Esophagus muscularis mucosa (tissue), 4 donors: ENCODE measurements around the gene SLC12A6. TPM values are rescaled to one million over a fixed set of nuclear protein-coding genes. Genes with fewer than 3 reads are reported as not detected.
A peak's percentile ranks its signal among the peaks of the same experiment; 100 is the strongest.

Experiments
- DNase-seq: peaks from one replicate; pipeline ENCODE4 v3.0.0-alpha.2; 2017; ENCODE audit errors: extremely low spot score
- H3K27ac ChIP-seq, 4 donors: fragments of 200-600 bp; sonication (generic); replicated peaks in 1 of 4; 1 replicate in 3 of 4; 2 replicates in 1 of 4; pipeline ENCODE4 v1.5.1; 2016 to 2019; ENCODE audit warnings: mild to moderate bottlenecking in 1 of 4
- H3K27me3 ChIP-seq, 4 donors: fragments of 200-600 bp; sonication (generic); one replicate each; pipeline versions ENCODE4 v1.5.1 to v1.6.0; 2016 to 2019
- H3K36me3 ChIP-seq, 4 donors: fragments of 200-600 bp; sonication (generic); one replicate each; pipeline ENCODE4 v1.5.1; 2016 to 2019
- H3K4me1 ChIP-seq, 4 donors: fragments of 200-600 bp; sonication (generic); one replicate each; pipeline ENCODE4 v1.5.1; 2016 to 2019
- H3K4me3 ChIP-seq, 4 donors: fragments of 200-600 bp; sonication (generic); 1 replicate in 2 of 4; 2 replicates in 2 of 4; pipeline ENCODE4 v1.5.1; 2016 to 2019; ENCODE audit warnings: mild to moderate bottlenecking in 4 of 4, moderate library complexity in 1 of 4
- H3K9me3 ChIP-seq, 4 donors: fragments of 200-600 bp; sonication (generic); 1 replicate in 3 of 4; 2 replicates in 1 of 4; pipeline ENCODE4 v1.5.1; 2016 to 2019
- EP300 ChIP-seq: sonication (generic); formaldehyde crosslinking; IDR thresholded peaks from one replicate; pipeline ENCODE4 v1.6.1; 2017; ENCODE audit warnings: antibody characterized with exemption
- POLR2A ChIP-seq: fragments of 450-650 bp; IDR thresholded peaks from one replicate; pipeline ENCODE4 v1.6.1; 2017; ENCODE audit warnings: antibody characterized with exemption, moderate library complexity, mild to moderate bottlenecking, low read depth
- POLR2AphosphoS5 ChIP-seq, 2 donors: sonication (generic); formaldehyde crosslinking; IDR thresholded peaks; one replicate each; pipeline ENCODE4 v1.6.1; 2017; ENCODE audit warnings: antibody characterized with exemption in 2 of 2
- WGBS: methylation state at CpG from one replicate; pipeline ENCODE4 v1.1.5; 2018; 5-methylcytosine and 5-hydroxymethylcytosine counted together
- intact Hi-C: fragments of 100-400 bp; cut with DNase I; formaldehyde crosslinking; loops from one replicate; pipeline ENCODE4 v1.15.1; 2023
- total RNA-seq, 4 donors: library from RNA; depleted of rRNA; stranded (reverse); fragments of >200 nt; gene quantifications; one replicate each; pipeline versions ENCODE4 v1.1.0 to v1.2.1, GENCODE V29; 2016
- TF ChIP-seq, protein P1 (sequence below), 3 experiments: fragments of 200-600 bp in 2 of 3; fragments of 450-650 bp in 1 of 3; sonication (generic) in 2 of 3; IDR thresholded peaks; one replicate each; pipeline ENCODE4 v1.5.1; 2017 to 2019; ENCODE audit warnings: antibody characterized with exemption in 3 of 3, mild to moderate bottlenecking in 2 of 3, moderate library complexity in 1 of 3

The SLC12A6 gene
- total RNA-seq, 4 donors from 2014 or later, result 16.1 to 21.4 (median 16.3) TPM

DNA sequence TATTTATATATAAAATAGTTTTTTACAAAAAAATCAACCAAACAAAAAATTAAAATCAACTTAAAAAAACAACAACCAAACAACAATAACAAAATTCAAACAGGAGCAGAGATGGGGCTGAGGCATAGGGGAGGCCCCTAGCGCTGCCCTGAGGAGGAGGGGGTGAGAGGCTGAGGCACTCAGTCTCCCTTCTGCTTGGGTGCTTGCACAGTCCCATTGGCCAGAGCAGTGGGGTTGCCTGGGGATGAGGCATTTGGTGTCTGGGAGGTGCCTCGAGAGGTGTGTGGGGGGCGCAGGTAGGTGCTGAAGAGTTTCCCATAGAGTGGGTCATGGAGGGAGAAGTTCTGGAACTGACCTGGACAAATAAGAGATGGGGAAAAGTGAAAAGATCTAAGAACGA is 21.4 kb upstream of the SLC12A6 start:
- 91% methylated on average over 4 of the region's 4 CpGs for WGBS
- H3K4me1 ChIP-seq, result no peaks in the 10 kb centered on the region
- H3K27me3 ChIP-seq, result no peaks in the 10 kb centered on the region
- H3K4me3 ChIP-seq, result no peak overlapping the region
- no peaks in the 10 kb centered on the region for H3K9me3 ChIP-seq
- TF ChIP-seq, protein P1, sequence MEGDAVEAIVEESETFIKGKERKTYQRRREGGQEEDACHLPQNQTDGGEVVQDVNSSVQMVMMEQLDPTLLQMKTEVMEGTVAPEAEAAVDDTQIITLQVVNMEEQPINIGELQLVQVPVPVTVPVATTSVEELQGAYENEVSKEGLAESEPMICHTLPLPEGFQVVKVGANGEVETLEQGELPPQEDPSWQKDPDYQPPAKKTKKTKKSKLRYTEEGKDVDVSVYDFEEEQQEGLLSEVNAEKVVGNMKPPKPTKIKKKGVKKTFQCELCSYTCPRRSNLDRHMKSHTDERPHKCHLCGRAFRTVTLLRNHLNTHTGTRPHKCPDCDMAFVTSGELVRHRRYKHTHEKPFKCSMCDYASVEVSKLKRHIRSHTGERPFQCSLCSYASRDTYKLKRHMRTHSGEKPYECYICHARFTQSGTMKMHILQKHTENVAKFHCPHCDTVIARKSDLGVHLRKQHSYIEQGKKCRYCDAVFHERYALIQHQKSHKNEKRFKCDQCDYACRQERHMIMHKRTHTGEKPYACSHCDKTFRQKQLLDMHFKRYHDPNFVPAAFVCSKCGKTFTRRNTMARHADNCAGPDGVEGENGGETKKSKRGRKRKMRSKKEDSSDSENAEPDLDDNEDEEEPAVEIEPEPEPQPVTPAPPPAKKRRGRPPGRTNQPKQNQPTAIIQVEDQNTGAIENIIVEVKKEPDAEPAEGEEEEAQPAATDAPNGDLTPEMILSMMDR (IDR thresholded peaks at IDR 0.05), result no peak
- intact Hi-C loops, result no loop called here
- peaks cover 20 to 93% (median 75%) of the 10 kb centered on the region in 4 donors for H3K36me3 ChIP-seq
- DNase-seq, result no peak
- H3K27ac ChIP-seq, result no peak overlapping the region

DNA sequence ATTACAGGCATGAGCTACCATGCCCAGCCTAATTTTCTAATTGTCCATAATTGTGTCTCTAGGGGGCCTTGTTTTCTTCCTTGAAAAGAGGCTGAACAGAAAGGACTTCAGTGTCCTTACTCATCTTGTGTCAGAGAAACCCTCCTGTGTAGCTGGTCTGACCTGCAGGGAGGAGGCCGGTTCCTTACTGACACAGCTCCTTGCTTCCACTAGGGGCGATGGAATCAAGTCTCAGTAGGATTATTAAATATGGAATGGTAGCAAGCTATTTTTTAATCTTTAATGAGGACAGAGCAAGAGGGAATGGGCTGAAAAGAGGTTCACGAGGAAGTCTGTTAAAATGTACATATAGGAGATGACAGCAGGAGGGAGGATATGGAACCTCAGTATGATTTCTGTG is 20.8 kb upstream of the SLC12A6 start:
- no peak for TF ChIP-seq POLR2AphosphoS5 (IDR thresholded peaks at IDR 0.05)
- TF ChIP-seq, protein P1 (IDR thresholded peaks at IDR 0.05), result peak in 1 of 3 experiments; percentile 7
- Histone ChIP-seq H3K36me3 (peaks cover 20 to 87% (median 71%) of the 10 kb centered on the region in 4 donors), H3K27me3 (no peaks in the 10 kb centered on the region), H3K4me3 (no peak overlapping the region), H3K27ac (no peak overlapping the region), H3K9me3 (no peaks in the 10 kb centered on the region), H3K4me1 (no peaks in the 10 kb centered on the region)
- no peak for DNase-seq
- intact Hi-C loops, result no loop called here
- 78% methylated on average over 3 of the region's 3 CpGs for WGBS

DNA sequence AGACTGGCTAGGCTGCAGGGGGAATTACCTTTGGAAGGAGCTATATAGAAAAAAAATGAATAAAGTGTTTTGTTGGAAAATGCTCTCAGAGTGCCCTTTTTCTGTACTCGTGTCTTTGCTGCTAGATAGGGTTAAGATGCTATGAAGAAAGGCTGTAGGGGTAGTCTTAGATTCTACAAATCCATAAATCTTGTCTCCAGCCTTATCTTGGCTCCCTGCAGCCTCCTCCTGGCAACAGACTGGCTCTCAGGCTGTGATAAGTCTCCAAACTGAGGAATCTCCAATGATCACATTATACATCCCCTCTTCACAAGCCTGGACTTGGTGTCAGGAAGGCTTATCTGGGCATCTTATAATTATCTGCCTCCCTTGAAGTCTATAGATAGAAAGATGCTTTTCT is 20.1 kb upstream of the SLC12A6 start:
- Histone ChIP-seq H3K27ac (no peak overlapping the region), H3K9me3 (no peaks in the 10 kb centered on the region), H3K36me3 (peaks cover 20 to 80% (median 67%) of the 10 kb centered on the region in 4 donors), H3K4me3 (no peak overlapping the region), H3K27me3 (no peaks in the 10 kb centered on the region), H3K4me1 (no peaks in the 10 kb centered on the region)
- WGBS, result 89% methylated on average over 1 of the region's 1 CpG
- intact Hi-C loops, result no loop called here
- DNase-seq, result no peak
- TF ChIP-seq EP300 (no peak), POLR2AphosphoS5 (IDR thresholded peaks at IDR 0.05) (no peak)
- TF ChIP-seq, protein P1 (IDR thresholded peaks at IDR 0.05), result no peak

DNA sequence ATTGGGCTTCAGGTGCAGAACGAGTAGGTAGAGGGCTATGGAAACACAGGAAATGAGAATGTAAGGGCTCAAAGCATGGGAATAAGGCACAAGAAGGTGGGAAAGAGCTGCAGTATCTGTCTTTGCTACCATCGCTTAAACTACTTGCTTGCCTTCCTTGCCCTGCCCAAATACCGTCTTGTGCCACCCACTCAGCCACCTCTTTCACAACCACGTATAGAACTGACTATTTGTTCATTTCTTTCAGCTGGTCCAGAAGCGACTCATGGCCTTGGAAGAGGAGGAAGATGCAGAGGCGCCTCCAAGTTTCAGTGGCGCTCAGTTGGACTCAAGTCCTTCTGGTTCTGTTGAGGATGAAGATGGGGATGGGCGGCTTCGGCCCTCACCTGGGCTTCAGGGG is 17.7 kb upstream of the SLC12A6 start:
- no peak for DNase-seq
- Histone ChIP-seq H3K4me1 (no peaks in the 10 kb centered on the region), H3K27me3 (no peaks in the 10 kb centered on the region), H3K36me3 (peaks cover 20 to 59% (median 51%) of the 10 kb centered on the region in 4 donors), H3K27ac (no peak overlapping the region), H3K9me3 (no peaks in the 10 kb centered on the region), H3K4me3 (no peak overlapping the region)
- intact Hi-C loops, result no loop called here
- TF ChIP-seq, protein P1 (IDR thresholded peaks at IDR 0.05), result no peak
- TF ChIP-seq POLR2AphosphoS5 (IDR thresholded peaks at IDR 0.05) (no peak), POLR2A (no peak), EP300 (no peak)
- 93% methylated on average over 9 of the region's 9 CpGs for WGBS

DNA sequence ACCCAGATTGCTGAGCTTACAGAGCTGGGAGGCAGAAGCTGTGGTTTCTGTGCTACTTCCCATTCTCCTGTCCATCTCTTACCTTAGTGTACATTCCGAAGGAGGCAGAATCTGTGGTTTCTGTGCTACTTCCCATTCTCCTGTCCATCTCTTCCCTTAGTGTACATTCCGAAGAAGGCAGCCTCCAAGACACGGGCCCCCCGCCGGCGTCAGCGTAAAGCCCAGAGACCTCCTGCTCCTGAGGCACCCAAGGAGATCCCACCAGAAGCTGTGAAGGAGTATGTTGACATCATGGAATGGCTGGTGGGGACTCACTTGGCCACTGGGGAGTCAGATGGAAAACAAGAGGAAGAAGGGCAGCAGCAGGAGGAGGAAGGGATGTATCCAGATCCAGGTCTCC is 16.7 kb upstream of the SLC12A6 start:
- H3K36me3 ChIP-seq, result peaks cover 16 to 49% (median 41%) of the 10 kb centered on the region in 4 donors
- no peak for DNase-seq
- TF ChIP-seq, protein P1 (IDR thresholded peaks at IDR 0.05), result no peak
- TF ChIP-seq EP300 (no peak), POLR2A (no peak), POLR2AphosphoS5 (IDR thresholded peaks at IDR 0.05) (no peak)
- no peaks in the 10 kb centered on the region for H3K27me3 ChIP-seq
- no peaks in the 10 kb centered on the region for H3K4me1 ChIP-seq
- WGBS, result 92% methylated on average over 7 of the region's 7 CpGs
- no peak overlapping the region for H3K27ac ChIP-seq
- intact Hi-C loops, result no loop called here
- H3K4me3 ChIP-seq, result no peak overlapping the region
- H3K9me3 ChIP-seq, result no peaks in the 10 kb centered on the region
